GM12891 (cell line): ENCODE measurements around the gene GPR32.

Experiments used
- PAX5 ChIP-seq: IDR thresholded peaks from 2 replicates; pipeline ENCODE4 v1.6.1; 2011; ENCODE audit warnings: low read length, moderate library complexity, mild to moderate bottlenecking; ENCODE audit not compliant: insufficient read depth, severe bottlenecking
- POLR2A ChIP-seq: IDR thresholded peaks from 2 replicates; pipeline ENCODE4 v1.6.1; 2011; ENCODE audit warnings: low read depth, low read length, control low read depth
- POLR2AphosphoS5 ChIP-seq: IDR thresholded peaks from 2 replicates; pipeline ENCODE4 v1.6.1; 2011; ENCODE audit warnings: low read depth, low read length, control low read depth
- POU2F2 ChIP-seq: IDR thresholded peaks from 2 replicates; pipeline ENCODE4 v1.6.1; 2011; ENCODE audit warnings: low read depth, mild to moderate bottlenecking, control low read depth, low read length, moderate library complexity
- SPI1 ChIP-seq: IDR thresholded peaks from 2 replicates; pipeline ENCODE4 v1.6.1; 2011; ENCODE audit warnings: low read depth, low read length, control low read depth
- TAF1 ChIP-seq: IDR thresholded peaks from 2 replicates; pipeline ENCODE4 v1.6.1; 2011; ENCODE audit warnings: low read depth, low read length, control low read depth

GRCh38 chr19:50720921-50721381 lies 49.3 kb upstream of the GPR32 start:
- TF ChIP-seq POLR2AphosphoS5 (no peak), POU2F2 (no peak), POLR2A (no peak), TAF1 (no peak), PAX5 (no peak), SPI1 (no peak)
